NCI-H1694 (cell line): Measurements from ENCODE around the gene CORIN.

Source experiments
- DNase-seq: peaks from one replicate; lab custom pipeline; 2025; lab: John Stamatoyannopoulos, UW

Gene CORIN

DNA sequence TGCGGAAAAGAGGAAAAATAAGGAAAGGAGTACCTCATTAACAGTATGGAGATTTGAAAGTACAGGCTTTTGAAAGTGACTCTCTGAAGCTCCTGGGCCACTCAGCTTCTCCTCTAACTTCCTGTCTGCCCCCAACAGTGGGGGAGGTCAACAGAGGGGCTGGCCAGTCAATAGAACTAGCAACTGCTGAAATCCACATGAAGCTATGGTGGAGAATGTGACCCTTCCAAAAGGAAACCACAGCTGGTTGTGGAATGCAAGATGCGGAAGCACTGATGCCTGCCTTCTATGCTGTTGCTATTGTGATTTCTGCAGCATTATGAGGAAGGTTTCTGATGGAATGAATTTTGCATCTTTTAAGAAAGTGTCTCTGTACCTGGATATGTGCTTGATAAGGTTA is 2.4 kb downstream of the CORIN start:
- no peak for DNase-seq

GRCh38 chr4:47831026-47831679 is 6.7 kb downstream of the CORIN start:
- no peak for DNase-seq

- DNase-seq, result no peak
Measured at GRCh38 chr4:47830265-47831025, 7.4 kb downstream of the CORIN start.

DNA sequence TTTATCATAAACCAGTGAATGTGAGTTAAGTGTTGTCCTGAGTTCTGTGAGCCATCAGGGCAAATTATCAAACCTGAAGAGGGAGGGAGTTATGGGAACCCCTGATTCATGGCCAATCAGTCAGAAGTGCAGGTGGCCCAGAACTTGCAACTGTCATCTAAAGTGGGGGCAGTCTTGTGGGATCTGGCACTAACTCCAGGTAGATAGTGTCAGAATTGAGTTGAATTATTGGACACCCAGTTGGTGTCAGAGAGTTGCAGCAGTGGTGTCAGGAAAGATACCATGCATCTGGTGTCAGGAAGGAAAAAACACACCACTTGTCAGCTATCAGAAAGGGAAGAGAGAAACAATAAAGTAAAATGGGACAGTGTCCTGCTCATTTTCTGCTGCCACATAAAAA is 8.4 kb downstream of the CORIN start:
- DNase-seq, result no peak

- DNase-seq, result no peak
Measured at GRCh38 chr4:47827343-47828047, 10.4 kb downstream of the CORIN start.

- DNase-seq, result no peak
Measured at GRCh38 chr4:47824840-47825239, 13.0 kb downstream of the CORIN start.

- no peak for DNase-seq
Measured at GRCh38 chr4:47819178-47819577, 18.7 kb downstream of the CORIN start.

- no peak for DNase-seq
Measured at GRCh38 chr4:47817275-47817674, 20.6 kb downstream of the CORIN start.

DNA sequence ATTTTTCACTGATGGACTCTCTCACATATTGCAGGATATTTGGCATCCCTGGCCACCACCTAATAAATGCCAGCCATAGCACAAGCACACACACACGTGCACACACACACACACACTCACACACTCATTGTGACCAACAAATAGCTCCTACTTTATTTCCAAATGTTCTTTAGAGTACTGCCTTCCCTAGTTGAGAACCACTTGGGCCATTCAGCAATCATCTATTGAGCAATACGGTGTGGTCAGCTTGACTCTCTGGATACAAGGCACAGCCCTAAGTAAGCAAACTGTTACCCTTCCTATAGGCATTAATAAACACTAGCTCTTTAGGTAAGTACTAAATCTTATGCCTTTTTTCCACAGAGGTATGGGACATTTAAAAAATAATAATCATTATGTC is 21.1 kb downstream of the CORIN start:
- DNase-seq, result no peak

DNA sequence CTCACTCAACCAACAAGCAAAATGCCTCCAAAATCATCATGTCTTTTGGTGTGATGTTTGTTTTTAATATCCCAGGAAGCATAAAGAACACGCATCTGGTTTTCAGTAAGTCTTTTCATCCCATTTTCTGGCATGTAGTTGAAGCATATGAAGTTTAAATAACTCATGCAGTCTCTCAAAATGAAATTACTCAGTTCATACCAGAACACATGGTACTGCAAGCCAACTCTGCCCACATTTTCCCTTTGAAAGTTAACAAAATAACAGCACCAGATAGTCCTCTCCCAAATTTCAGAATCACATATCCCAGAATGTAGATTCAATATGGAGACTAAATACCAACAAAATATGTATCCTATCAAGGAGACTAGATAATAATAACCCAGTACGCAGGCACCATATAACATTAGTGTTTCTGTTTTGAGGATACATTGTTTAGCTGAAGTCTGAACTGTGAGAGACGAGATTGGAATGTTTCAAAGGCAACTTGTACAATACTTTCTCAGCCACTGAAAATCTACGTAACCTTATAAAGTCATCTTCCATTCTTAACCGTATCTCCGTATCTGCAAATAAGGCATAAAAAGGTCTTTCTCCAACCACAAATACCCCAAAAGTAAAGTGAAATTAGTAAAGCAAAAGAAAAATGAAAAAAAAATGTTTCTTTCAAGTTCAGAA is 23.1 kb downstream of the CORIN start:
- no peak for DNase-seq

DNA sequence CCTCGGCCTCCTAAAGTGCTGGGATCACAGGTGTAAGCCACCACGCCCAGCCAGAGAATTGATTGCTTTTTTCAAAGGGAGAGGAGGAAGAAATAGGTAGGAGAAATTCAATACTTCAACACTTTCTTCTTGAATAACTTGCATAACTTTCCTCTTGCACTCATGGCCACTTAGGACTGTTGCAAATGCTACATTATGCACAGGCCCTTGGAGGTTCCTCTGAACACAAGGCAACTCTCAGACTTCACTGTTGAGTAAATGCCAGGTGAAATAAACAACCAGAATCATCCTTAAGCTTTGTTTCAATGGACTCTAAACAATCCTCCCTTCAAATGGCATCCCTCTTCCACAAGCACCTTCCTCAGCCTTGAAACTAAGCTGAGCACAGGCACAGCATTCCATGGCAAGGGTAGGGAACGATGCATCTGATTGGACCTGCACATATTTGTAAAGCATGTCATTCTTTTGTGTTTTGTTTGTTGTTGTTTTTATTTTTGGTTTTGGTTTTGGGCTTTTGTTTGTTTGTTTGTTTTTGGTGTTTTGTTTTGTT is 28.1 kb downstream of the CORIN start:
- no peak for DNase-seq

DNA sequence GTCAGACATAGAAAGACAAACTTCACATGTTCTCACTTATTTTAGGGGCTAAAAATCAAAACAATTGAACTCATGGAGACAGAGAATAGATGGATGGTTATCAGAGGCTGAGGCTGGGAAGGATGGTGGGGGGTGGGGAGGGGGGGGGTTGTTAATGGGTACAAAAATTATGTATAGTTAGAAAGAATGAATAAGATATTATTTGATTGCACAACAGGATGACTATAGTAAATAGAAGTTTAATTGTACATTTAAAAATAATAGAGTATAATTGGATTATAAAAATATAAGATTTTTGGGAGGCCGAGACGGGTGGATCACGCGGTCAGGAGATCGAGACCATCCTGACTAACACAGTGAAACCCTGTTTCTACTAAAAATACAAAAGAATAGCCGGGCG is 33.3 kb downstream of the CORIN start:
- no peak for DNase-seq

- no peak for DNase-seq
Measured at GRCh38 chr4:47801481-47802002, 36.3 kb downstream of the CORIN start.

DNA sequence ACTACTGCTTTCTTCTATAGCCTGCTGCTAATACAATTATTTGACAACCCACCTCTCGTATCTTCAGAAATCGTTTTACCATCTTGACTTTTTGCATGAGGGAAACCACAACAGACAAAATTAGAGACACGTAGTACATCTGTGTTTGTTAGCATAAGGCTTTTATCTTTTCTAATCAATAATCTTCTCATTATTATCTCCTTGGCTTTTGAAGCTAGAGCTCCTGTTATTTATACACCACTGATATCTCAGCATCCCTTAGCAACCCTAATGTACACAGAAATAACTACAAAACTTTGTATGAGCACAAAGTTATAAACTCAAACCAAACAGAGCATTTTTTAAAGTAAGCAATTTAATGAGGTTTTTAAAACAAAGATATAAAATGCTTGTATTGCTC is 39.7 kb downstream of the CORIN start:
- DNase-seq, result no peak

- no peak for DNase-seq
Measured at GRCh38 chr4:47791965-47792364, 45.9 kb downstream of the CORIN start.

- DNase-seq, result no peak
Measured at GRCh38 chr4:47790105-47790504, 47.8 kb downstream of the CORIN start.

DNA sequence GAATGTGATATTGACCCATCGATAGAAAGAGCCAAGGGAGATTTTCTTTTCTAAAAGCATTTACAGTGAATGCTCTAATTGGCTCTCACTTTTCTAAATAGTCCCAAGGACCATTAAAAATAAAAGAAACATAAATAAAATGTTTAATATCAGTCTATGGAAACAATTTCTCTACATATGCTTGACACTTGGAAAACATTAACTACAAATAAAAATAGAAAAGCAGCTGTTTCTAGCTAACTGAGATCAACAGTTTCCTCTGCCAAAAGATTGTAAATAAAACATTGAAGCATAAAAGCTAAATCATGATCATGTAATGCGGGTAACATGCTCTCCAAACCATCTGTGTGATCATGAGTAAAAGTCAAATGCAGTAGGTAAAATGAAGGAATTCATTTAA is 49.7 kb downstream of the CORIN start:
- DNase-seq, result no peak

DNA sequence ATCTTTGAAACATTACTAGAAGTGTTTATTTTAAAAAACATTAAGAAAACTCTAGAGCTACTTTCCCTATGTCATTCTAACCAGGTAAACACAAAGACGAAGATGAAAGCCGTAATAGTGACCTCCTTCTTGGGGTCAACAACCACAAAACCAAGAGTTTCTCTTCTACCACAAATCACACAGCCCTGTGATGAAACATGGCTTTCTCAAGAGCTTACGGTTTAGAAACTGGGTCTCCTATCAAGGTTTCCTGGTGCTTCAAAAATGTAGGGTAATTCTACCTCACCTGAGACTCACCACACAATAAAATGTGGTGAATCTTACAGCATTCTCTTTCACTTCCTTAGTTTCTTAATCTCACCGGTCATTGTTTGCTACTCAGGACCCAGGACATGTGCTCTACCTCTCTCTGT is 50.9 kb downstream of the CORIN start:
- DNase-seq, result no peak

DNA sequence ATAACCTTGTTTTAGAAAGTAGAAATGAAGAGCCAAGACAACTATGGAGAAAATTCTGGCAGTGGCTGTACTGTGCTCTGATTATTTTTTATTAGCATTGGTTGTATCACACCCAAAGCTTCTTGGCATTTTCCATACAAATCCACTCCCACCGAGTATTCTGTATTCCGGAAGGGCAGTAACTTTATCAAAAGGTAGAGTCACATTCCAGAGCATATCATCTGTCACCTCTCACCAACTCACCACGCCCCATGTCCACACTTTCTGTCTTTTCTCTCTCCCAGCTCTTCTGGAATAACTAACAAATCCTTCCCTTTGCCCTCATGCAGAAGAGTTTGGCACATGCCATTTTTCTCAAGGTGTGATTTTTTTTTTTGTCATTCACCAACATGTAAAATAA is 52.7 kb downstream of the CORIN start:
- DNase-seq, result no peak

DNA sequence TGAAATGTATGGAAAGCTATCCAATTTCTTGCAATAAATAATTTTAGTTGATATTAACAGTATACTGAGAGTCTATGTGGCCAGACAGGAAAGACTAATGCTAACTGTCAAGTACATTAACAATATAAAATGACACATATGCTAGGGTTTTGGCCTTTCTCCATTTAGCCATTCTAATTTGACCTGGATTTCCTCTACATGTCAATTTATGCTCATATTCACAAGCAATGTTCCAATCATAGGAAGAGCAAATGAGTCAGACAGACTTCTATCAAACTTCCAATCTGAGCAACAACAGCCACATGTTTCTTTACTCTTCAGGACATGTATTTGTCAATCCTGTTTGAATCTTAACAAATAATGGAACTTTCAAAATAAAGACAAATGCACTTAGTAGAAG is 53.6 kb downstream of the CORIN start:
- DNase-seq, result no peak

- DNase-seq, result no peak
Measured at GRCh38 chr4:47776353-47776752, 61.5 kb downstream of the CORIN start.

- no peak for DNase-seq
Measured at GRCh38 chr4:47774079-47774478, 63.8 kb downstream of the CORIN start.
